GM10248 (cell line): ENCODE data around the gene CNTLN.

ENCODE experiments used
- CTCF ChIA-PET: fragments of 300-600 bp; sonication (Branson Sonifier 250); formaldehyde crosslinking; extraction: SDS; loops from one replicate; lab custom pipeline; 2021; ENCODE audit warnings: antibody characterized with exemption; lab: Yijun Ruan, JAX
- POLR2A ChIA-PET: fragments of 350-650 bp; sonication (Branson Sonifier 250); formaldehyde crosslinking; extraction: SDS; loops from one replicate; lab custom pipeline; 2020; ENCODE audit warnings: antibody characterized with exemption; lab: Yijun Ruan, JAX
- DNase-seq: peaks from one replicate; pipeline ENCODE4 v3.0.0; 2012; ENCODE audit errors: extremely low spot score
- CTCF ChIP-seq: IDR thresholded peaks from 2 replicates; pipeline ENCODE4 v1.5.1; 2012; ENCODE audit warnings: mild to moderate bottlenecking, low read depth; ENCODE audit errors: extremely low read depth, missing control alignments, control extremely low read depth

The CNTLN gene

GRCh38 chr9:17402309-17402708 lies 267.5 kb downstream of the CNTLN start:
- ChIA-PET POLR2A (no interaction called here), CTCF (no interaction called here)
- no peak for TF ChIP-seq CTCF
- DNase-seq, result no peak

GRCh38 chr9:17403539-17403938 lies 268.7 kb downstream of the CNTLN start:
- POLR2A ChIA-PET, result no interaction called here
- DNase-seq, result no peak
- CTCF ChIA-PET, result no interaction called here
- TF ChIP-seq CTCF, result no peak

- no peak for TF ChIP-seq CTCF
- no peak for DNase-seq
- CTCF ChIA-PET, result no interaction called here
- POLR2A ChIA-PET, result no interaction called here
These were observed 280.1 kb downstream of the CNTLN start for GRCh38 chr9:17414986-17415385.

- no peak for TF ChIP-seq CTCF
- no peak for DNase-seq
- POLR2A ChIA-PET, result no interaction called here
- CTCF ChIA-PET, result no interaction called here
These were observed 288.3 kb downstream of the CNTLN start for GRCh38 chr9:17422994-17423680.

- no peak for TF ChIP-seq CTCF
- ChIA-PET POLR2A (no interaction called here), CTCF (no interaction called here)
These were observed 288.8 kb downstream of the CNTLN start for GRCh38 chr9:17423681-17424011.

GRCh38 chr9:17425384-17425783 lies 290.5 kb downstream of the CNTLN start:
- ChIA-PET CTCF (interaction anchor here (1.7 kb wide), 1 partner anchor 59 kb away, joined by 4 read pairs; no protein-coding TSS in a partner anchor), POLR2A (no interaction called here)
- TF ChIP-seq CTCF, result no peak
- no peak for DNase-seq

More at GRCh38 chr9:17423681-17424011, 288.8 kb downstream of the CNTLN start:
- no peak for DNase-seq
